Neuronal stem cell (in vitro differentiated cells): ENCODE data around the gene PCDHGA12.
"Not testable (repeated sequence)": the region's sequence is repeated elsewhere in the genome, so short reads cannot be mapped to it uniquely, and the experiment has no call there.

ENCODE experiments used
- DNase-seq: peaks from one replicate; pipeline ENCODE4 v3.0.0-alpha.2; 2013; ENCODE audit warnings: low spot score
- H2AFZ ChIP-seq: one replicate; pipeline ENCODE4 v1.6.1; 2013; ENCODE audit warnings: mild to moderate bottlenecking, low read length, inconsistent platforms
- H2AK5ac ChIP-seq: 2 replicates; pipeline ENCODE4 v1.6.1; 2013; ENCODE audit warnings: low read depth, mild to moderate bottlenecking, inconsistent platforms, low read length, moderate library complexity, mixed read lengths
- H2BK120ac ChIP-seq: 2 replicates; pipeline ENCODE4 v1.6.1; 2013; ENCODE audit warnings: low read depth, mild to moderate bottlenecking, inconsistent platforms, low read length, moderate library complexity, mixed read lengths
- H2BK12ac ChIP-seq: one replicate; pipeline ENCODE4 v1.6.1; 2013; ENCODE audit warnings: low read length, inconsistent platforms
- H2BK15ac ChIP-seq: 2 replicates; pipeline ENCODE4 v1.6.1; 2013; ENCODE audit warnings: mild to moderate bottlenecking, low read length, inconsistent platforms, mixed read lengths
- H2BK5ac ChIP-seq: one replicate; pipeline ENCODE4 v1.6.1; 2013; ENCODE audit warnings: inconsistent platforms, mild to moderate bottlenecking, low read length, moderate library complexity
- H3K14ac ChIP-seq: one replicate; pipeline ENCODE4 v1.6.1; 2013; ENCODE audit warnings: low read length, inconsistent platforms
- H3K18ac ChIP-seq: 2 replicates; pipeline ENCODE4 v1.6.1; 2013; ENCODE audit warnings: low read length, inconsistent platforms
- H3K23ac ChIP-seq: 2 replicates; pipeline ENCODE4 v1.6.1; 2013; ENCODE audit warnings: low read depth, mild to moderate bottlenecking, mixed read lengths, low read length, inconsistent platforms; ENCODE audit not compliant: poor library complexity
- H3K27ac ChIP-seq: replicated peaks from 3 replicates; pipeline ENCODE4 v1.5.1; 2013; ENCODE audit warnings: low read length, inconsistent platforms
- H3K27me3 ChIP-seq, 3 experiments: 2 replicates each; pipeline ENCODE4 v1.6.1; 2013; ENCODE audit warnings: low read length in 3 of 3, mild to moderate bottlenecking in 2 of 3, inconsistent platforms in 1 of 3, low read depth in 1 of 3, mixed read lengths in 1 of 3, moderate library complexity in 1 of 3; ENCODE audit not compliant: control insufficient read depth in 3 of 3, insufficient read depth in 3 of 3
- H3K36me3 ChIP-seq, 2 donors: replicated peaks in 1 of 2; 2 replicates each; pipeline ENCODE4 v1.6.1; 2013; ENCODE audit warnings: low read length in 2 of 2; ENCODE audit not compliant: control insufficient read depth in 2 of 2, insufficient read depth in 2 of 2
- H3K4ac ChIP-seq: 2 replicates; pipeline ENCODE4 v1.6.1; 2013; ENCODE audit warnings: inconsistent platforms, mild to moderate bottlenecking, low read length, moderate library complexity
- H3K4me1 ChIP-seq, 2 donors: 1 replicate in 1 of 2; 2 replicates in 1 of 2; pipeline ENCODE4 v1.6.1; 2013; ENCODE audit warnings: low read length in 2 of 2, low read depth in 1 of 2; ENCODE audit not compliant: control insufficient read depth in 2 of 2, insufficient read depth in 1 of 2
- H3K4me2 ChIP-seq: one replicate; pipeline ENCODE4 v1.6.1; 2013; ENCODE audit warnings: mild to moderate bottlenecking, low read length, inconsistent platforms; ENCODE audit not compliant: insufficient read depth, poor library complexity, severe bottlenecking
- H3K4me3 ChIP-seq, 2 donors: 2 replicates each; pipeline ENCODE4 v1.5.1; 2013; ENCODE audit warnings: low read length in 2 of 2, mild to moderate bottlenecking in 2 of 2, inconsistent platforms in 1 of 2, moderate library complexity in 1 of 2
- H3K79me1 ChIP-seq: one replicate; pipeline ENCODE4 v1.6.1; 2013; ENCODE audit warnings: low read depth, mild to moderate bottlenecking, inconsistent platforms, low read length, moderate library complexity
- H3K9ac ChIP-seq: one replicate; pipeline ENCODE4 v1.6.1; 2013; ENCODE audit warnings: mild to moderate bottlenecking, low read depth, low read length, inconsistent platforms; ENCODE audit not compliant: poor library complexity
- H3K9me3 ChIP-seq, 2 donors: replicated peaks in 1 of 2; 2 replicates each; pipeline versions ENCODE3 to v1.6.1; 2013; ENCODE audit warnings: low read length in 2 of 2, mild to moderate bottlenecking in 2 of 2, inconsistent platforms in 1 of 2, low read depth in 1 of 2, mixed read lengths in 1 of 2, moderate library complexity in 1 of 2; ENCODE audit not compliant: control insufficient read depth in 2 of 2, insufficient read depth in 1 of 2
- H4K8ac ChIP-seq: one replicate; pipeline ENCODE4 v1.6.1; 2013; ENCODE audit warnings: low read depth, mild to moderate bottlenecking, inconsistent platforms, low read length, moderate library complexity
- H4K91ac ChIP-seq: one replicate; pipeline ENCODE4 v1.6.1; 2013; ENCODE audit warnings: low read length, low read depth, mild to moderate bottlenecking, inconsistent platforms; ENCODE audit not compliant: poor library complexity
- whole genome bisulfite sequencing, 2 donors: extraction: QIAGEN DNeasy Blood & Tissue Kit; methylation state at CpG; one replicate each; pipeline ENCODE4 v1.1.7; 2013; ENCODE audit warnings: missing lambda C conversion rate in 2 of 2, mixed read lengths in 1 of 2; ENCODE audit not compliant: insufficient read length in 2 of 2, insufficient replicate concordance in 1 of 2; ENCODE audit errors: extremely low coverage in 2 of 2; 5-methylcytosine and 5-hydroxymethylcytosine counted together

The PCDHGA12 gene

DNA sequence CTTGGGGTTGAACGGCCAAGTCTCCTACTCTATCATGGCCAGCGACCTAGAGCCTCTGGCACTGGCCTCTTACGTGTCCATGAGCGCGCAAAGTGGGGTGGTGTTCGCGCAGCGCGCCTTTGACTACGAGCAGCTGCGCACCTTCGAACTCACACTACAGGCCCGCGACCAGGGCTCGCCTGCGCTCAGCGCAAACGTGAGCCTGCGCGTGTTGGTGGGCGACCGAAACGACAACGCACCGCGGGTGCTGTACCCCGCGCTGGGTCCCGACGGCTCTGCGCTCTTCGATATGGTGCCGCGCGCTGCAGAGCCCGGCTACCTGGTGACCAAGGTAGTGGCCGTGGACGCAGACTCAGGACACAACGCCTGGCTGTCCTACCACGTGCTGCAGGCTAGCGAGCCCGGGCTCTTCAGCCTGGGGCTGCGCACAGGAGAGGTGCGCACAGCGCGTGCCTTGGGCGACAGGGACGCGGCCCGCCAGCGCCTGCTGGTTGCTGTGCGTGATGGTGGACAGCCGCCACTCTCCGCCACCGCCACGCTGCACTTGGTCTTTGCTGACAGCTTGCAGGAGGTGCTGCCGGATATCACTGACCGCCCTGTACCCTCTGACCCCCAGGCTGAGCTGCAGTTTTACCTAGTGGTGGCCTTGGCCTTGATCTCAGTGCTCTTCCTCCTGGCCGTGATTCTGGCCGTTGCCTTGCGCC is 30.6 kb upstream of the PCDHGA12 start:
- Histone ChIP-seq H3K27me3 (no peaks in the 10 kb centered on the region), H3K36me3 (no peaks in the 10 kb centered on the region), H3K9me3 (peaks cover 29 to 74% of the 10 kb centered on the region in 2 donors), H2BK15ac (no peak overlapping the region), H2BK5ac (no peak overlapping the region), H3K23ac (peak overlapping the region; percentile 31), H3K4me1 (no peaks in the 10 kb centered on the region), H3K4me2 (no peak overlapping the region), H4K91ac (peak overlapping the region; percentile 64), H3K9ac (peak overlapping the region; percentile 44), H3K18ac (no peak overlapping the region), H3K4me3 (peak overlapping the region in 1 of 2 donors; percentile 19), H2BK120ac (peak overlapping the region; percentile 41), H2AFZ (no peak overlapping the region), H3K79me1 (peaks cover under 1% of the 10 kb centered on the region), H2BK12ac (no peak overlapping the region), H3K4ac (no peak overlapping the region), H3K27ac (no peak overlapping the region), H3K14ac (no peak overlapping the region), H4K8ac (no peak overlapping the region), H2AK5ac (peak overlapping the region; percentile 84)
- WGBS, 2 donors = no CpG with 5 or more reads among the region's 61 CpGs
- no peak for DNase-seq

DNA sequence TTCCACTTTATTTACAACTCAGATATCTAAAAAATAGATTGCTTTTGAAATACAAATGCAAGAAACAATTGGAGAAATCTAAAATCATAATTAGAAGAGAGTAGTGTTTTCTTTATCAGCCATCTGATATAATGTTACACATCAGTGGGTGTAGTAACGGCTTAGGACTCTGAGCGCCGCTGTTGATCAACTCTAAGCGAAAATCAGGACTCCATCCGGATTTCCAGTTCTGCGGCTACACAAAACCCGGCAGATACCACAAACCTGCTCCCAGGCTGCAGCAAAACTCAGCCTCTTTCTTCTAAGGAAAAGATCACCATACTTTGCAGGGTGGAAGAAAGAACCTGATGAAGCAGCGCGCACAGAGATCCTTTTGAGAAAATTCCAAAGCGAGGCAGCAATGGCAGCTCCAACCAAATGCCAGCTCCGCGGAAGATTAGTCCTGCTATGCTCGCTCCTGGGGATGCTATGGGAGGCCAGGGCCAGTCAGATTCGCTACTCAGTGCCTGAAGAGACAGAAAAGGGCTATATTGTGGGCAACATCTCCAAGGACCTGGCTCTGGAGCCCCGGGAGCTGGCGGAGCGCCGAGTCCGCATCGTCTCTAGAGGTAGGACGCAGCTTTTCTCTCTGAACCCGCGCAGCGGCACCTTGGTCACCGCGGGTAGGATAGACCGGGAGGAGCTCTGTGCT is 27.6 kb upstream of the PCDHGA12 start, which contains the start of gene PCDHGA9:
Gene PCDHGA9 (plus strand): TSS at position 226 of the 691 bp plus-strand sequence. CDS start 175 bp downstream, at position 401.
- Histone ChIP-seq H3K18ac (no peak within 1 kb of the TSS), H2BK12ac (no peak within 1 kb of the TSS), H3K79me1 (no peaks in the 10 kb centered on the region), H3K27me3 (no peaks in the 10 kb centered on the region), H2BK5ac (no peak within 1 kb of the TSS), H2AFZ (peak within 1 kb of the TSS; percentile 47), H3K4me3 (no peak within 1 kb of the TSS), H3K4me1 (no peaks in the 10 kb centered on the region), H2BK120ac (no peak within 1 kb of the TSS), H3K27ac (no peak within 1 kb of the TSS), H3K4ac (no peak within 1 kb of the TSS), H4K8ac (no peak within 1 kb of the TSS), H3K9ac (no peak within 1 kb of the TSS), H2BK15ac (no peak within 1 kb of the TSS), H3K4me2 (no peak within 1 kb of the TSS), H3K36me3 (no peaks in the 10 kb centered on the region), H4K91ac (no peak within 1 kb of the TSS), H3K9me3 (peaks cover 33 to 81% of the 10 kb centered on the region in 2 donors), H3K23ac (no peak within 1 kb of the TSS), H2AK5ac (no peak within 1 kb of the TSS), H3K14ac (no peak within 1 kb of the TSS)
- no peak for DNase-seq
- no CpG with 5 or more reads among the region's 27 CpGs for WGBS, 2 donors

DNA sequence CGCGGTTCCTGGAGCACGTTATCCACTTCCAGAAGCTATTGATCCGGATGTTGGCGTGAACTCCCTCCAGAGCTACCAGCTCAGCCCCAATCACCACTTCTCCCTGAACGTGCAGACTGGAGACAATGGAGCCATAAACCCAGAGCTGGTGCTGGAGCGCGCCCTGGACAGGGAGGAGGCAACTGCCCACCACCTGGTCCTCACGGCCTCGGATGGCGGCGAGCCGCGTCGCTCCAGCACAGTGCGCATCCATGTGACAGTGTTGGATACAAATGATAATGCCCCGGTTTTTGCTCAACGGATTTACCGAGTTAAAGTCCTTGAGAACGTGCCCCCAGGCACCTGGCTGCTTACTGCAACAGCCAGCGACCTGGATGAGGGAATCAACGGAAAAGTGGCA is 26.9 kb upstream of the PCDHGA12 start:
- Histone ChIP-seq H4K91ac (no peak overlapping the region), H3K18ac (no peak overlapping the region), H2BK120ac (no peak overlapping the region), H3K4me3 (no peak overlapping the region), H3K4ac (no peak overlapping the region), H2BK5ac (no peak overlapping the region), H3K4me1 (no peaks in the 10 kb centered on the region), H3K27me3 (no peaks in the 10 kb centered on the region), H3K27ac (no peak overlapping the region), H2BK12ac (no peak overlapping the region), H3K9me3 (peaks cover 33 to 84% of the 10 kb centered on the region in 2 donors), H3K36me3 (no peaks in the 10 kb centered on the region), H3K79me1 (no peaks in the 10 kb centered on the region), H2AK5ac (no peak overlapping the region), H2AFZ (no peak overlapping the region), H3K23ac (no peak overlapping the region), H4K8ac (no peak overlapping the region), H3K14ac (no peak overlapping the region), H3K4me2 (no peak overlapping the region), H3K9ac (no peak overlapping the region), H2BK15ac (no peak overlapping the region)
- no peak for DNase-seq
- WGBS, 2 donors = no CpG with 5 or more reads among the region's 22 CpGs

DNA sequence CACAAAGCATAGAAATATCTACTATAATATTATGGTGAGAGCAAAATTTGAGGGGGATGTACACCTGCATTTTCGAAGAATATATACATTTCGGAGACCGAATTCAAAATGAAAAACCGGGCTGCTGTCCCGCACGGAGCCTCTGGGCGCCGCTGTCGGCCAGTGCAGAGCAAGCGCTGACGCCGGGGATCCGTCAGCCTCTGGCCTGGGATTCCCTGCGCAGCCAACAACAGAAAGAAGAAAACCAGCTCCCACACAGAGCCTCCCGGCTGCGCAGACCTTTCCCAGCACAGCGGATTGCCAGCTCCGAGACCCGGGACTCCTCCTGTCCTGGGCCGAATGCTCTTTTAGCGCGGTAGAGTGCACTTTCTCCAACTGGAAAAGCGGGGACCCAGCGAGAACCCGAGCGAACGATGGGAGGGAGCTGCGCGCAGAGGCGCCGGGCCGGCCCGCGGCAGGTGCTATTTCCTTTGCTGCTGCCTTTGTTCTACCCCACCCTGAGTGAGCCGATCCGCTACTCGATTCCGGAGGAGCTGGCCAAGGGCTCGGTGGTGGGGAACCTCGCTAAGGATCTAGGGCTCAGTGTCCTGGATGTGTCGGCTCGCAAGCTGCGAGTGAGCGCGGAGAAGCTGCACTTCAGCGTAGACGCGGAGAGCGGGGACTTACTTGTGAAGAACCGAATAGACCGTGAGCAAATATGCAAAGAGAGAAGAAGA is 22.4 kb upstream of the PCDHGA12 start, which contains the start of gene PCDHGB6:
Gene PCDHGB6 (plus strand): TSS at position 232 of the 716 bp plus-strand sequence. CDS start 182 bp downstream, at position 414.
- no CpG with 5 or more reads among the region's 51 CpGs for WGBS, 2 donors
- peak; percentile 66 for DNase-seq
- not testable (repeated sequence) for H3K4me1 ChIP-seq, H2BK15ac ChIP-seq, H3K27me3 ChIP-seq, H2BK5ac ChIP-seq, H2AK5ac ChIP-seq, H2BK120ac ChIP-seq, H3K23ac ChIP-seq, H3K14ac ChIP-seq, H3K9ac ChIP-seq, H4K91ac ChIP-seq, H3K4ac ChIP-seq, H3K79me1 ChIP-seq, H4K8ac ChIP-seq, H2BK12ac ChIP-seq
- peak within 1 kb of the TSS; percentile 6 for H3K18ac ChIP-seq
- peak within 1 kb of the TSS; percentile 48 to 83 for H3K4me3 ChIP-seq
- peak within 1 kb of the TSS; percentile 56 for H3K4me2 ChIP-seq
- peaks cover 6 to 18% of the 10 kb centered on the region in 2 donors for H3K36me3 ChIP-seq
- H2AFZ ChIP-seq = peak within 1 kb of the TSS; percentile 70
- peaks cover 42 to 93% of the 10 kb centered on the region in 2 donors for H3K9me3 ChIP-seq
- peak within 1 kb of the TSS; percentile 62 for H3K27ac ChIP-seq
